Measurements from ENCODE around the gene EWSR1. TPM values are rescaled to one million over a fixed set of nuclear protein-coding genes. Genes with fewer than 3 reads are reported as not detected.
A peak's percentile ranks its signal among the peaks of the same experiment; 100 is the strongest.

Gene EWSR1
- total RNA-seq, 4 donors from 2014 or later, result 174 to 211 (median 188) TPM

DNA sequence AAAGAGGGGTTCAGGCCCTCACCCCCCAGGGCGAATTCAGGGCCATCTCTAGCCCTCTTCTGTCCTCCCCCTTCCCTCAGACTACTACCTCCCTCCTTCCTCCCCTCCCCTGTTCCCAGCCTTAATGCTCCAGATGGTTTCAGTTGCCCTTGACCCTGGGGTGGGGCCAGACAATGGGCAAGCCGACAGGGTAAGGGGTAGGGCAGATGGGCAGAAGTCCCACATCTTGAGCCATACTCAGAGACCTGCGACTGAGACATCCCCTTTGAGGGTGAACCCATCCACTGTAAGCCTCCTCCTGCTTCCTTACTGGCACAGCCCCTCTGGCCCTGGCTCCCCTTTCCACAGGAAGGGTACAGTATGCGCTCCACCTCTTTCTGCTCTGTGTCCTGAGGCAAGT is 2.1 kb upstream of the EWSR1 start:
- DNase-seq (ENCODE audit: low spot score in 2 of 2), result no peak
- Histone ChIP-seq H3K4me1 (peaks cover 0 to 36% (median 22%) of the 10 kb centered on the region in 4 donors), H3K27ac (peak overlapping the region in 2 of 4 donors; percentile 96 to 99), H3K27me3 (no peaks in the 10 kb centered on the region), H3K4me3 (no peak overlapping the region), H3K9me3 (no peaks in the 10 kb centered on the region), H3K36me3 (peaks cover 0 to 31% (median 0%) of the 10 kb centered on the region in 3 donors)
- no peak for TF ChIP-seq EP300 (IDR thresholded peaks at IDR 0.05)
- TF ChIP-seq POLR2A (IDR thresholded peaks at IDR 0.05), result no peak
- TF ChIP-seq, protein P1, sequence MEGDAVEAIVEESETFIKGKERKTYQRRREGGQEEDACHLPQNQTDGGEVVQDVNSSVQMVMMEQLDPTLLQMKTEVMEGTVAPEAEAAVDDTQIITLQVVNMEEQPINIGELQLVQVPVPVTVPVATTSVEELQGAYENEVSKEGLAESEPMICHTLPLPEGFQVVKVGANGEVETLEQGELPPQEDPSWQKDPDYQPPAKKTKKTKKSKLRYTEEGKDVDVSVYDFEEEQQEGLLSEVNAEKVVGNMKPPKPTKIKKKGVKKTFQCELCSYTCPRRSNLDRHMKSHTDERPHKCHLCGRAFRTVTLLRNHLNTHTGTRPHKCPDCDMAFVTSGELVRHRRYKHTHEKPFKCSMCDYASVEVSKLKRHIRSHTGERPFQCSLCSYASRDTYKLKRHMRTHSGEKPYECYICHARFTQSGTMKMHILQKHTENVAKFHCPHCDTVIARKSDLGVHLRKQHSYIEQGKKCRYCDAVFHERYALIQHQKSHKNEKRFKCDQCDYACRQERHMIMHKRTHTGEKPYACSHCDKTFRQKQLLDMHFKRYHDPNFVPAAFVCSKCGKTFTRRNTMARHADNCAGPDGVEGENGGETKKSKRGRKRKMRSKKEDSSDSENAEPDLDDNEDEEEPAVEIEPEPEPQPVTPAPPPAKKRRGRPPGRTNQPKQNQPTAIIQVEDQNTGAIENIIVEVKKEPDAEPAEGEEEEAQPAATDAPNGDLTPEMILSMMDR (IDR thresholded peaks at IDR 0.05), result no peak
- 53% methylated on average over 4 of the region's 4 CpGs for WGBS, 2 donors

- Histone ChIP-seq H3K36me3 (peaks cover 0 to 27% (median 0%) of the 10 kb centered on the region in 3 donors), H3K9me3 (no peaks in the 10 kb centered on the region), H3K27ac (peak overlapping the region; percentile 96 to 99 (median 99)), H3K4me1 (peaks cover 0 to 45% (median 31%) of the 10 kb centered on the region in 4 donors), H3K4me3 (peak overlapping the region; percentile 86 to 100 (median 92)), H3K27me3 (no peaks in the 10 kb centered on the region)
- TF ChIP-seq, protein P1 (IDR thresholded peaks at IDR 0.05), result no peak
- TF ChIP-seq POLR2A (IDR thresholded peaks at IDR 0.05), result no peak
- TF ChIP-seq EP300 (IDR thresholded peaks at IDR 0.05), result no peak
- no peak for DNase-seq (ENCODE audit: low spot score in 2 of 2)
- WGBS, 2 donors, result 19% methylated on average over 13 of the region's 13 CpGs
Measured at GRCh38 chr22:29266564-29267461, 1.3 kb upstream of the EWSR1 start.

- H3K4me3 ChIP-seq, result peak overlapping the region; percentile 86 to 100 (median 92)
- H3K36me3 ChIP-seq, result peaks cover 0 to 32% (median 0%) of the 10 kb centered on the region in 3 donors
- H3K9me3 ChIP-seq, result no peaks in the 10 kb centered on the region
- peak overlapping the region; percentile 96 to 99 (median 99) for H3K27ac ChIP-seq
- DNase-seq (ENCODE audit: low spot score in 2 of 2), result no peak
- TF ChIP-seq, protein P1 (IDR thresholded peaks at IDR 0.05), result no peak
- TF ChIP-seq EP300 (IDR thresholded peaks at IDR 0.05) (no peak), POLR2A (IDR thresholded peaks at IDR 0.05) (no peak)
- H3K4me1 ChIP-seq, result peaks cover 0 to 52% (median 38%) of the 10 kb centered on the region in 4 donors
- 0% methylated on average over 3 to 12 of the region's 32 CpGs for WGBS, 2 donors
- H3K27me3 ChIP-seq, result no peaks in the 10 kb centered on the region
Measured at GRCh38 chr22:29267462-29267857, 608 bp upstream of the EWSR1 start.

DNA sequence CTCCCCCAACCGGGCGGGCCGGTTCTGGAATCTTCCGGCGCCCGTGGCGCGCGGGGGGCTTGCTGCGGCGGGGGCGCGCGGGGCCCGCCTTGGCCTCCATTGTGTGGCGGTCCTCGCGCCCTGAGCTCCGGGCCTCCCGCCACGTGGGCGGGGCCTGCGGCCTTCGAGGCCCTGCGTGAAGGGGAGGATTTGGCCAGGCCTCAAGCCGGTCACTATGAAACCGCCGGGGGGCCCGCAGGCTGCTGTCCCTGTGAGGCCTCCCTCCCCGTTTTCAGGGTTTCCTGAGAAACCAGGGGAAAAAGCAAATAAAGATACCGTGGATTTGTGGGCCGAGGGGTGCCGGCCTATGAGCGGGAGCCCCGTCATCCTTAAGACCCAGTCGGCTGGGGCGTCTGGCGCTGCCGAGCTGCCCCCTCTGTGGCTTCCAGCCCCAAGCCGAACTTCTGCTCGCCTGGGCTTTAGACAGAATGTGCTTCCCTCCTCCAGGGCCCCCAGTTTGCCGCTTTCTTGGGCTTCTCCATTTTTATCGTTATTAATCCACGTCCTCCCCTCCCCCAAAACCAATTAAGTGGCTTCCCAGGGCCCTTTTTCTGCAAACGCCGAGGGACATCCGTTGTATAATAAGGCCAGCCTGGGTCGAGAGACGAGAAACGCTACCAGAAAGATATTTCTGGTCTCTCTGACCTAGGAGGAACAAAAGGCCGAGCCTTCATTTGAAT is 602 bp downstream of the EWSR1 start:
- Histone ChIP-seq H3K4me3 (peak overlapping the region; percentile 86 to 100 (median 92)), H3K27me3 (no peaks in the 10 kb centered on the region), H3K36me3 (peaks cover 0 to 42% (median 0%) of the 10 kb centered on the region in 3 donors), H3K4me1 (peaks cover 0 to 64% (median 48%) of the 10 kb centered on the region in 4 donors), H3K9me3 (no peaks in the 10 kb centered on the region), H3K27ac (peak overlapping the region; percentile 96 to 99 (median 99))
- TF ChIP-seq, protein P1 (IDR thresholded peaks at IDR 0.05), result no peak
- TF ChIP-seq POLR2A (IDR thresholded peaks at IDR 0.05), result no peak
- TF ChIP-seq EP300 (IDR thresholded peaks at IDR 0.05), result no peak
- DNase-seq (ENCODE audit: low spot score in 2 of 2), result peak in 1 of 2 donors; percentile 44
- WGBS, 2 donors, result 0 to 1% methylated on average over 27 to 31 of the region's 51 CpGs
